Neural cell (in vitro differentiated cells): ENCODE measurements around the gene TGFA.

ENCODE experiments used
- MXI1 ChIP-seq: fragments of 450-650 bp; conservative IDR thresholded peaks from 2 replicates; pipeline ENCODE4 v1.6.1; 2014; ENCODE audit warnings: antibody characterized with exemption, mild to moderate bottlenecking; ENCODE audit not compliant: poor library complexity, severe bottlenecking
- TF ChIP-seq, protein P1 (sequence below): IDR thresholded peaks from 2 replicates; pipeline ENCODE4 v1.6.1; 2012; ENCODE audit warnings: borderline replicate concordance
- TF ChIP-seq, protein P2 (sequence below): fragments of 450-650 bp; IDR thresholded peaks from 2 replicates; pipeline ENCODE4 v1.5.1; 2014; ENCODE audit warnings: antibody characterized with exemption, mild to moderate bottlenecking, moderate library complexity; ENCODE audit not compliant: poor library complexity, severe bottlenecking

DNA sequence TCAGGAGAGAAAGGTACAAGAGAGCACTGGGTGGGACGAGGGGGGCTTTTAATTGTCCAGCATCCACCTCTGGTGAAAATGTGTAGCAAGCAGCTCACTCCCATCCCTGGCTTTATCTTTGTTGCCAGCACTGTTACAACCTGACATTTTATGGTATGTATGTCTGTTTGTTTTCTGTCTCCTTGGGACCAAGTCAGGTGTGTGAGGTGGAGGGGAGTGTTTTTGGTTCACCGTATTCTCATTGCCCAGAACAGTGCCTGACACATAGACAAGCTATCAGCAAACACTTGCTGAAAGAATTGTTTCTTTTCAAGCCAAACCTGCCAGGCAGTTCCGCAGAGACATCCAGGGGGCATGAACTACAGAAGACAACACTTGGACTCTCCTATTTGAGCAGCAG, 24.7 kb downstream of the TGFA start:
- TF ChIP-seq, protein P1, sequence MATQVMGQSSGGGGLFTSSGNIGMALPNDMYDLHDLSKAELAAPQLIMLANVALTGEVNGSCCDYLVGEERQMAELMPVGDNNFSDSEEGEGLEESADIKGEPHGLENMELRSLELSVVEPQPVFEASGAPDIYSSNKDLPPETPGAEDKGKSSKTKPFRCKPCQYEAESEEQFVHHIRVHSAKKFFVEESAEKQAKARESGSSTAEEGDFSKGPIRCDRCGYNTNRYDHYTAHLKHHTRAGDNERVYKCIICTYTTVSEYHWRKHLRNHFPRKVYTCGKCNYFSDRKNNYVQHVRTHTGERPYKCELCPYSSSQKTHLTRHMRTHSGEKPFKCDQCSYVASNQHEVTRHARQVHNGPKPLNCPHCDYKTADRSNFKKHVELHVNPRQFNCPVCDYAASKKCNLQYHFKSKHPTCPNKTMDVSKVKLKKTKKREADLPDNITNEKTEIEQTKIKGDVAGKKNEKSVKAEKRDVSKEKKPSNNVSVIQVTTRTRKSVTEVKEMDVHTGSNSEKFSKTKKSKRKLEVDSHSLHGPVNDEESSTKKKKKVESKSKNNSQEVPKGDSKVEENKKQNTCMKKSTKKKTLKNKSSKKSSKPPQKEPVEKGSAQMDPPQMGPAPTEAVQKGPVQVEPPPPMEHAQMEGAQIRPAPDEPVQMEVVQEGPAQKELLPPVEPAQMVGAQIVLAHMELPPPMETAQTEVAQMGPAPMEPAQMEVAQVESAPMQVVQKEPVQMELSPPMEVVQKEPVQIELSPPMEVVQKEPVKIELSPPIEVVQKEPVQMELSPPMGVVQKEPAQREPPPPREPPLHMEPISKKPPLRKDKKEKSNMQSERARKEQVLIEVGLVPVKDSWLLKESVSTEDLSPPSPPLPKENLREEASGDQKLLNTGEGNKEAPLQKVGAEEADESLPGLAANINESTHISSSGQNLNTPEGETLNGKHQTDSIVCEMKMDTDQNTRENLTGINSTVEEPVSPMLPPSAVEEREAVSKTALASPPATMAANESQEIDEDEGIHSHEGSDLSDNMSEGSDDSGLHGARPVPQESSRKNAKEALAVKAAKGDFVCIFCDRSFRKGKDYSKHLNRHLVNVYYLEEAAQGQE = no peak
- no peak for TF ChIP-seq MXI1
- TF ChIP-seq, protein P2, sequence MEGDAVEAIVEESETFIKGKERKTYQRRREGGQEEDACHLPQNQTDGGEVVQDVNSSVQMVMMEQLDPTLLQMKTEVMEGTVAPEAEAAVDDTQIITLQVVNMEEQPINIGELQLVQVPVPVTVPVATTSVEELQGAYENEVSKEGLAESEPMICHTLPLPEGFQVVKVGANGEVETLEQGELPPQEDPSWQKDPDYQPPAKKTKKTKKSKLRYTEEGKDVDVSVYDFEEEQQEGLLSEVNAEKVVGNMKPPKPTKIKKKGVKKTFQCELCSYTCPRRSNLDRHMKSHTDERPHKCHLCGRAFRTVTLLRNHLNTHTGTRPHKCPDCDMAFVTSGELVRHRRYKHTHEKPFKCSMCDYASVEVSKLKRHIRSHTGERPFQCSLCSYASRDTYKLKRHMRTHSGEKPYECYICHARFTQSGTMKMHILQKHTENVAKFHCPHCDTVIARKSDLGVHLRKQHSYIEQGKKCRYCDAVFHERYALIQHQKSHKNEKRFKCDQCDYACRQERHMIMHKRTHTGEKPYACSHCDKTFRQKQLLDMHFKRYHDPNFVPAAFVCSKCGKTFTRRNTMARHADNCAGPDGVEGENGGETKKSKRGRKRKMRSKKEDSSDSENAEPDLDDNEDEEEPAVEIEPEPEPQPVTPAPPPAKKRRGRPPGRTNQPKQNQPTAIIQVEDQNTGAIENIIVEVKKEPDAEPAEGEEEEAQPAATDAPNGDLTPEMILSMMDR = no peak
